HUES6 (cell line): Measurements from ENCODE around the gene ITIH3.

Experiments
- H3K27ac ChIP-seq: 2 replicates; pipeline ENCODE4 v1.7.0; 2013; ENCODE audit warnings: low read depth, mild to moderate bottlenecking, low read length, inconsistent platforms
- H3K27me3 ChIP-seq: 2 replicates; pipeline ENCODE4 v1.6.1; 2013; ENCODE audit warnings: low read length; ENCODE audit not compliant: control insufficient read depth, insufficient read depth
- H3K36me3 ChIP-seq: 2 replicates; pipeline ENCODE4 v1.6.1; 2013; ENCODE audit warnings: low read length; ENCODE audit not compliant: control insufficient read depth, insufficient read depth
- H3K4me1 ChIP-seq: 2 replicates; pipeline ENCODE4 v1.6.1; 2013; ENCODE audit warnings: low read length; ENCODE audit not compliant: control insufficient read depth, insufficient read depth
- H3K4me3 ChIP-seq: 2 replicates; pipeline ENCODE4 v1.5.1; 2013; ENCODE audit warnings: low read depth, low read length
- H3K9ac ChIP-seq: one replicate; pipeline ENCODE4 v1.6.1; 2013; ENCODE audit warnings: mild to moderate bottlenecking, low read length
- H3K9me3 ChIP-seq: 2 replicates; pipeline ENCODE4 v1.6.1; 2013; ENCODE audit warnings: low read depth, low read length; ENCODE audit not compliant: control insufficient read depth, insufficient read depth

ITIH3 gene

DNA sequence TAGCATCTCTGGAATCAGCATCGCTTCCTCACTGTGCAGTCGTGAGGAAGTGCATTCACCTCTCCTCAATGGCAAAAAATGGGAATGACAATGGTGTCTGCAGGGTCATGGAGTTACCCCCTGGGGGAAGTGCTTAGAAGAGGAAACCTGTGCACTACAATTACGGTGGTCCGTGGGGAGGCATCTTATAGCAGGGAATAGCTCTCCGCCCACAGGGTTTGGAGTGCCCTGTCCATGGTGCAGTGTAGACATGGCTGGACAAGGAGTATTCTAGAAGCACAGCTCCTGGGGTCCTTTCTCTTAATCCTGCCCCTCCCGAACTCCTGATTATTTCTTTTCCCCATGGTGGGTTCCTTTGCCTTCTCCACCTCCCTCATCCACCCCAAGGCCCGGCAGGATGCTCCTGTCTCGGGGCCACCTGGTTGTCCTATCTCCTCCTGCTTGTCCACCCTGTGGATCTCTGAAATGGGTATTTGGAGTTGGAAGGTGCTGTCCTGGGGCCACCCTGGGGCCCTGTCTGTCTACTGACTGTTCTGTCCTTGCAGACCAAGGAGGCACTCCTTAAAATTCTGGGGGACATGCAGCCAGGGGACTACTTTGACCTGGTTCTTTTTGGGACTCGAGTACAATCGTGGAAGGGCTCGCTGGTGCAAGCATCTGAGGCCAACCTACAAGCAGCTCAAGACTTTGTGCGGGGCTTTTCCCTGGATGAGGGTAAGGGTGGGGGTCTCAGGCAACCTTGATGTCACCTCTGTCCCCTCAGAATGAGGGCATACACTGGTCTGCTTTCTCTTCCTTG lies 12.0 kb upstream of the ITIH3 start:
- Histone ChIP-seq H3K27me3 (peaks cover 8% of the 10 kb centered on the region; the same call in 1 of the 2 replicates), H3K9ac (no peak overlapping the region), H3K4me1 (peaks cover 7% of the 10 kb centered on the region; the same call in 1 of the 2 replicates)

DNA sequence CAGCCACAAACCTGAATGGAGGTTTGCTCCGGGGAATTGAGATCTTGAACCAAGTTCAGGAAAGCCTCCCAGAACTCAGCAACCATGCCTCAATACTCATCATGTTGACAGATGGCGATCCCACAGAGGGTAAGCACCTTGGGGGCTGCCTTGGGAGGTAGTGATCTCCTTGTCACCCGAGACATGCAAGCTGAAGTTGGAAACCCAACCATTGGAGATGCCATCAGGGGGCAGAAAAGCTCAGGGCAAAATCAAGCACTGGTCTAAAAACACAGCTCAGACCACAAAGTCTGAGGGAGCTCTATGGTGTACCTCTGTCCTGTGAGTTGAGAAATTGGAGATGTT lies 11.4 kb upstream of the ITIH3 start:
- Histone ChIP-seq H3K4me1 (peaks cover 7% of the 10 kb centered on the region; the same call in 1 of the 2 replicates), H3K4me3 (no peak overlapping the region), H3K9ac (no peak overlapping the region), H3K36me3 (no peaks in the 10 kb centered on the region), H3K9me3 (no peaks in the 10 kb centered on the region), H3K27me3 (peaks cover 8% of the 10 kb centered on the region; the same call in 1 of the 2 replicates), H3K27ac (no peak overlapping the region)

More for the DNA sequence above, 12.0 kb upstream of the ITIH3 start:
- H3K4me3 ChIP-seq: no peak overlapping the region
- H3K27ac ChIP-seq: no peak overlapping the region
- H3K9me3 ChIP-seq: no peaks in the 10 kb centered on the region
- no peaks in the 10 kb centered on the region for H3K36me3 ChIP-seq

DNA sequence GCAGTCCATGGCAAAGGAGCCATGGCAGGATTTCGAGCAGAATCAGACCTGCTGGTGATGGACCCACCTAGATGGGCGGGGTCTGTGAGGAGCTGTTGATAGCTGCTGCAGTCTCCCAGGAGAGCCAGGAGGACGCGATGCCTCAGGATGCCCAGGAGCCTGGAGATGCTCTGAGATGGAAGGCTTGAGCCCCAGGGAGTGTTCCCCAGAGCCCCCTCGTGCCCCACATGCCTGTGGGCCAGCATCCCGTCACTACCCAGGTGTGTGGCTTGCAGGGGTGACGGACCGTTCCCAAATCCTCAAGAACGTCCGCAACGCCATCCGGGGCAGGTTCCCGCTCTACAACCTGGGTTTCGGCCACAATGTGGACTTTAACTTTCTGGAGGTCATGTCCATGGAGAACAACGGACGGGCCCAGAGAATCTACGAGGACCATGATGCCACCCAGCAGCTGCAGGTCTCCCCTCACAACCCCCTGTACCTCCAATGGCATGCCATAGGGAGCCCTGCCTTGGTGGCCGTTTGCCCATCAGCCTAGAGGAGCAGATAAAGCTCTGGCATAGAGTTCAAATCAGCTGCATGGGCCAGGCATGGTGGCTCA lies 10.5 kb upstream of the ITIH3 start:
- H3K4me3 ChIP-seq: no peak overlapping the region
- no peaks in the 10 kb centered on the region for H3K9me3 ChIP-seq
- H3K9ac ChIP-seq: no peak overlapping the region
- peaks cover 10% of the 10 kb centered on the region; the same call in 1 of the 2 replicates for H3K27me3 ChIP-seq
- no peak overlapping the region for H3K27ac ChIP-seq
- H3K36me3 ChIP-seq: no peaks in the 10 kb centered on the region
- H3K4me1 ChIP-seq: peaks cover 7% of the 10 kb centered on the region; the same call in 1 of the 2 replicates

DNA sequence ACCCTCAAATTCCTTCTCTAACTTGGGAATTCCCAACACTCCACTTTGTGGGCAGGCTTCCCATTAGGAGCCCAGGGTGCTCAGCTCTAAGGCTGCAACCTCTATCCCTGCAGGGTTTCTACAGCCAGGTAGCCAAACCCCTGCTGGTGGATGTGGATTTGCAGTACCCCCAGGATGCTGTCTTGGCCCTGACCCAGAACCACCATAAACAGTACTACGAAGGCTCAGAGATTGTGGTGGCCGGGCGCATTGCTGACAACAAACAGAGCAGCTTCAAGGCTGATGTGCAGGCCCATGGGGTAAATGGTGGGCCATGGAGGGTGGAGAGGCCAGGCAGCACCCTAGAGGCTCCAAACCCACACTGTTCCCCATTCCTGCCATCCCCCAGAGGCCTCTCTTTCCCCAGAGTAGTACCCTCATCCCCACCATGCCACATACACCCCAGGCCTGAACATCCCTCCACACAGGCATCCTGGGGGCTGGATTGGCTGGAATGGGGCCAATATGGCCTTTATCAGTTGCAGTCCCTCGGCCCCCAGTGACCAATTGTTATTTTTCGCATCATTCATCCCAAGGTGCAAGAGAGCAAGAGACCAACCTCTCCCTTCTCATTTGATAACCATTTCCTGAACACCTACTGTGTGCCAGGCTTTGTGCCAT lies 9.5 kb upstream of the ITIH3 start:
- Histone ChIP-seq H3K27ac (no peak overlapping the region), H3K36me3 (no peaks in the 10 kb centered on the region), H3K9me3 (no peaks in the 10 kb centered on the region), H3K9ac (no peak overlapping the region), H3K4me3 (no peak overlapping the region), H3K4me1 (peaks cover 7% of the 10 kb centered on the region; the same call in 1 of the 2 replicates), H3K27me3 (peaks cover 6% of the 10 kb centered on the region; the same call in 1 of the 2 replicates)

DNA sequence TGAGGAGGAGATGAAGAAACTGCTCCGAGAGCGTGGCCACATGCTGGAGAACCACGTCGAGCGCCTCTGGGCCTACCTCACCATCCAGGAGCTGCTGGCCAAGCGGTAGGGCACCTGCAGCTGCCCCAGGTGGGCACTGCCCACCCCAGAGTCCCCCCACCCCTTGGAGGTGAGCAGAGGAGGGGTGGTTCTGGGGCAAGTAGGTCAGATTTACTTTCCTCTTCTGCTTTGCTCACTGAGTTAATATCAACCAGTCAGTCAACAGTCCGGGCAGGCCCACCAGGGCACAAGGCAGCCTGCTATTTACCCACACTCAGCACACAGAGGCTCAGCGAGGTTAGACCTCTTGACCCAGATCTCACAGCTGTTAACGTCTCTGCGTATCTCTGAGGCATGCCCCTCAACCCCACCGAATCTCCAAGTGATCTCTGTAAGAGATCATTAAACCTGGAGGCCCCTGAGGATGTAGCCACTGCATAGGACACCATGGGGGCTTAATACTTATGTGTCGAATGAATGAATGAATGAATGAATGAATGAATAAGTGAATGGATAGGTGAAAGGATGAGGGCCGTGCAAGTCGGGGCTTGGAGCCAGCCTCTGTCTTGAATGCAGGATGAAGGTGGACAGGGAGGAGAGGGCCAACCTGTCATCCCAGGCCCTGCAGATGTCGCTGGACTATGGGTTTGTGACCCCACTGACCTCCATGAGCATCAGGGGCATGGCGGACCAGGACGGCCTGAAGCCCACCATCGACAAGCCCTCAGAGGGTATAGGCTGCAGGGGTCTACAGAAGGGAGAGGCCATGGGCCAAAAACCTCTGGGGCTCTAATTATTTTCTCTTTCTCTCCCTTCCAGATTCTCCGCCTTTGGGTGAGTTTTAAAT lies 8.0 kb upstream of the ITIH3 start:
- Histone ChIP-seq H3K4me3 (no peak overlapping the region), H3K27me3 (peaks cover 3% of the 10 kb centered on the region; the same call in 1 of the 2 replicates), H3K9me3 (no peaks in the 10 kb centered on the region), H3K9ac (no peak overlapping the region), H3K4me1 (peaks cover 7% of the 10 kb centered on the region; the same call in 1 of the 2 replicates), H3K36me3 (no peaks in the 10 kb centered on the region), H3K27ac (no peak overlapping the region)

DNA sequence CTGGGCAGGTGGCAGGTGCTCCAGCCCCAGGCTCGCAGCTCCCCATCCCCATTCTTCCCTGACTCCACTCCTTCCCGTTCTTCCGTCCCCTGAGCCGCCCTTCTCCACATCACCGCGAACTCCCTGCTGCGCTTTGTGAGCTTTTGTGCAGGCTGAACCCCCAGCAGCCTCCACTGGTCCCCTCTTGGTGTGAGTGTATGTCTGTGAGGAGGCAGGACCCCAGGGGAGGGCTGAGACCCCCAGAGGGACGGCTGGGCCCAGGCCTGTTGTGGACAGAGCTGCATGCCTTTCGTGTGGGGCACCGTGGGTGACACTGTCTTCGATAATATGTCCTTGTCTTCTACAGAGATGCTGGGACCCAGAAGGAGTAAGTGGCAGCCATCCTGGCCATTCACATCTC lies 7.3 kb upstream of the ITIH3 start:
- Histone ChIP-seq H3K27me3 (peaks cover 3% of the 10 kb centered on the region; the same call in 1 of the 2 replicates), H3K9ac (no peak overlapping the region), H3K4me3 (no peak overlapping the region), H3K36me3 (no peaks in the 10 kb centered on the region), H3K4me1 (peaks cover 2% of the 10 kb centered on the region; the same call in 1 of the 2 replicates), H3K9me3 (no peaks in the 10 kb centered on the region), H3K27ac (no peak overlapping the region)

DNA sequence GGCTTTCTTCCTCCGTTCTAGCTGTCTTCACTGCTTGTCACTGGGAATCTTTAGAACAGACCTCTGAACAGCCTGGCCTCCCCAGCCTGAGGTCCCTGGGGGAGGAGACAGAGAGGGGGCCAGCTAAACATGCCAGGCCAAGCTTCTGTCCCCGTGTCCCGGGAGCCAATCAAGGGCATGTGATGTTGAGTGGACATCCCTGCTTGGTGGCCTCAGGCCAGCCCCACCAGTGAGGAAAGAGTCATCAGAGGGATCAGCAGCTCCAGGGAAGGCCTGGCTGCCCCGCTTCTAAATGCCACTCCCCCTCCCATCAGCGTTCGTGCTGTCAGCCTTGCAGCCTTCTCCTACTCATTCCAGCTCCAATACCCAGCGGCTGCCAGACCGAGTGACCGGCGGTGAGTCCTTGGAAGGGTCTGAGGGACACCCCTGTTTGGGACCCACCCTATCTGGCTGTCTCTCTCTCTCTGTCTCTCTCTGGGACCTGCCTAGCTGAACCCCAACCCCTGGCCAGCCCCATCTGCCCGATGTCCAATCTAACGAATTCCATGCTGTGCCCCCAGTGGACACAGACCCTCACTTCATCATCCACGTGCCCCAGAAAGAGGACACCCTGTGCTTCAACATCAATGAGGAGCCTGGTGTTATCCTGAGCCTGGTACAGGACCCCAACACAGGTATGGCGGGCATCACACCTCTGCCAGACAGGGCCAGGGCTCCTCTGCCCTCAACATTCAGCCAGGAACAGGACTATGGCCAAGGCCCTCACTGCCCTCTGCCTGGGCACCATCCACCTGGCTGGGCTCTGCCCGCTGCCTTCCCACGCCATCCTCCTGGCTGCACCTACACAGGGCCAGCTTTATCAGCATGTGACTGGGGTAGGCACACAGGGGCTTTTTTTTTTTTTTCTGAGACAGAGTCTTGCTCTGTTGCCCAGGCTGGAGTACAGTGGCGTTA lies 6.6 kb upstream of the ITIH3 start:
- Histone ChIP-seq H3K9ac (no peak overlapping the region), H3K36me3 (no peaks in the 10 kb centered on the region), H3K27me3 (peaks cover 3% of the 10 kb centered on the region; the same call in 1 of the 2 replicates), H3K27ac (no peak overlapping the region), H3K9me3 (no peaks in the 10 kb centered on the region), H3K4me3 (no peak overlapping the region), H3K4me1 (no peaks in the 10 kb centered on the region)

DNA sequence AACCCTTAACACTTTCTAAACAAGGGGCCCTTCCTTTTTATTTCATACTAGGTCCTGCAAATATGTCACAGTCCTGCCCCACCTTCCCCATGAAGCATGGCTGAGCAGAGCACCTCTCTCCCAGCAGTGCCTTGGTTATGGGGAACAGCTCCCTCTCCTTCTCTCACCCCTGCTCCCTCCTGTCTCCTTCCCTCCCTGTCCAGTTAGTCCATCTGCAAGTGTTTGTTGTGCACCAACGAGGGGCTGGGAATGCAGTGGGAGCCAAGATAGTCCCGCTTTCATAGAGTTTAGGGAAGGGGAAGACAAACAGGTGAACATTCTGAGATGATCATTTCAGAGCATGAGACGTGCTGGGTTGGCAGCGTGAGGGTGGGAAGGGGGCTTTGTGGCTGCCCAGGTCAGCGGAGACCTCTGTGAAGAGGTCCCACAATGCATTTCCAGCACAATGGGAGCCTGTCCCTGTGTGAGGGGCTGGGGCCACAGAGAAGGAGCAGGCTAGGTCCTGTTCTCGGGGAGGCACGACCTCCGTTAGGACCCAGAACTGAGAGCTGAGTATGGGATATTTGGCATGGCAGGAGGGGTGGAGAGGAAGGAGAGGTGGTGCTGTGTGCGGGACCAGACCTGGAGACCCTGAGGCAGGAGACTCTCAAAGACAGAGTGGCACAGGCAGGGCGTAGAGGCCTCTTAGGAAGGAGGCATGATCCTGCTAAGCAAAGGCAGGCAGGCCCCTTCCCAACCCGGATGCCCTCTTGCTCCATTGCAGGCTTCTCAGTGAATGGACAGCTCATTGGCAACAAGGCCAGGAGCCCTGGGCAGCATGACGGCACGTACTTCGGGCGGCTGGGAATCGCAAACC lies 5.5 kb upstream of the ITIH3 start:
- 0 out of 2 replicates have a peak, but pooled peaks cover 3% of the 10 kb centered on the region for H3K27me3 ChIP-seq
- H3K36me3 ChIP-seq: no peaks in the 10 kb centered on the region
- no peaks in the 10 kb centered on the region for H3K9me3 ChIP-seq
- H3K4me3 ChIP-seq: no peak overlapping the region
- H3K4me1 ChIP-seq: no peaks in the 10 kb centered on the region
- H3K9ac ChIP-seq: no peak overlapping the region
- H3K27ac ChIP-seq: no peak overlapping the region

DNA sequence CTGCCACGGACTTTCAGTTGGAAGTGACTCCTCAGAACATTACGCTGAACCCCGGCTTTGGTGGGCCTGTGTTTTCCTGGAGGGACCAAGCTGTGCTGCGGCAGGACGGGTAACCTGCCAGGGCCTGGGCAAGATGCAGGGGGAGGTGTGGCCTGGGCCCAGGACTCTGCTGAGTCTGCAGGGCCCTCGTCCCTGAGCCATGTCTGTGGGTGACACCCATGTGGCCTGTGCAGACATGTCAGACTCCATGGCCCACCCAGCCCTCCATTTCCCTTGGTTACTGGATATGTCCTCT lies 4.9 kb upstream of the ITIH3 start:
- no peak overlapping the region for H3K9ac ChIP-seq
- H3K27ac ChIP-seq: no peak overlapping the region
- H3K27me3 ChIP-seq: 0 out of 2 replicates have a peak, but pooled peaks cover 3% of the 10 kb centered on the region
- no peaks in the 10 kb centered on the region for H3K9me3 ChIP-seq
- no peak overlapping the region for H3K4me3 ChIP-seq
- no peaks in the 10 kb centered on the region for H3K36me3 ChIP-seq
- no peaks in the 10 kb centered on the region for H3K4me1 ChIP-seq
